Breast epithelium (tissue), 3 donors: ENCODE results near the gene XRN1.

ENCODE experiments used
- CTCF ChIP-seq, 3 donors: fragments of 450-650 bp; IDR thresholded peaks; one replicate each; pipeline ENCODE4 v1.5.1; 2016 to 2017; ENCODE audit warnings: antibody characterized with exemption in 3 of 3, mild to moderate bottlenecking in 3 of 3, moderate library complexity in 3 of 3
- POLR2A ChIP-seq: fragments of 450-650 bp; IDR thresholded peaks from one replicate; pipeline ENCODE4 v1.6.1; 2016; ENCODE audit warnings: antibody characterized with exemption, mild to moderate bottlenecking, moderate library complexity
- POLR2AphosphoS5 ChIP-seq, 3 donors: sonication (generic); formaldehyde crosslinking; IDR thresholded peaks; one replicate each; pipeline ENCODE4 v1.6.1; 2017; ENCODE audit warnings: antibody characterized with exemption in 3 of 3

GRCh38 chr3:142492184-142492583 lies 44.3 kb upstream of the XRN1 start:
- TF ChIP-seq CTCF (IDR thresholded peaks at IDR 0.05) (no peak), POLR2AphosphoS5 (IDR thresholded peaks at IDR 0.05) (no peak), POLR2A (no peak)
